Sigmoid colon (tissue), 4 donors: ENCODE results near the gene ZC3H13.

Experiments used
- POLR2A ChIP-seq, 2 donors: fragments of 450-650 bp; IDR thresholded peaks; one replicate each; pipeline ENCODE4 v1.6.1; 2016; ENCODE audit warnings: antibody characterized with exemption in 2 of 2, mild to moderate bottlenecking in 2 of 2, moderate library complexity in 2 of 2
- POLR2AphosphoS5 ChIP-seq, 4 donors: sonication (generic); formaldehyde crosslinking; IDR thresholded peaks; one replicate each; pipeline ENCODE4 v1.6.1; 2017; ENCODE audit warnings: antibody characterized with exemption in 4 of 4
- TF ChIP-seq, protein P1 (sequence below), 4 experiments: fragments of 450-650 bp in 3 of 4; fragments of 200-600 bp in 1 of 4; IDR thresholded peaks; one replicate each; pipeline ENCODE4 v1.5.1; 2016 to 2019; ENCODE audit warnings: antibody characterized with exemption in 4 of 4, mild to moderate bottlenecking in 3 of 4, moderate library complexity in 2 of 4

GRCh38 chr13:46086985-46087384 is 34.4 kb upstream of the ZC3H13 start:
- TF ChIP-seq, protein P1, sequence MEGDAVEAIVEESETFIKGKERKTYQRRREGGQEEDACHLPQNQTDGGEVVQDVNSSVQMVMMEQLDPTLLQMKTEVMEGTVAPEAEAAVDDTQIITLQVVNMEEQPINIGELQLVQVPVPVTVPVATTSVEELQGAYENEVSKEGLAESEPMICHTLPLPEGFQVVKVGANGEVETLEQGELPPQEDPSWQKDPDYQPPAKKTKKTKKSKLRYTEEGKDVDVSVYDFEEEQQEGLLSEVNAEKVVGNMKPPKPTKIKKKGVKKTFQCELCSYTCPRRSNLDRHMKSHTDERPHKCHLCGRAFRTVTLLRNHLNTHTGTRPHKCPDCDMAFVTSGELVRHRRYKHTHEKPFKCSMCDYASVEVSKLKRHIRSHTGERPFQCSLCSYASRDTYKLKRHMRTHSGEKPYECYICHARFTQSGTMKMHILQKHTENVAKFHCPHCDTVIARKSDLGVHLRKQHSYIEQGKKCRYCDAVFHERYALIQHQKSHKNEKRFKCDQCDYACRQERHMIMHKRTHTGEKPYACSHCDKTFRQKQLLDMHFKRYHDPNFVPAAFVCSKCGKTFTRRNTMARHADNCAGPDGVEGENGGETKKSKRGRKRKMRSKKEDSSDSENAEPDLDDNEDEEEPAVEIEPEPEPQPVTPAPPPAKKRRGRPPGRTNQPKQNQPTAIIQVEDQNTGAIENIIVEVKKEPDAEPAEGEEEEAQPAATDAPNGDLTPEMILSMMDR (IDR thresholded peaks at IDR 0.05), result no peak
- TF ChIP-seq POLR2A (IDR thresholded peaks at IDR 0.05), result no peak
- no peak for TF ChIP-seq POLR2AphosphoS5 (IDR thresholded peaks at IDR 0.05)
